WTC11 (cell line): ENCODE measurements around the gene CEP135.

Source experiments
- ATF3 ChIP-seq: sonication (generic); formaldehyde crosslinking; conservative IDR thresholded peaks from 2 replicates; pipeline ENCODE4 v1.8.1; 2022; ENCODE audit warnings: mild to moderate bottlenecking, missing genetic modification reagents
- ATF6 ChIP-seq: sonication (generic); formaldehyde crosslinking; IDR thresholded peaks from 2 replicates; pipeline ENCODE4 v1.8.1; 2023; ENCODE audit warnings: mild to moderate bottlenecking, missing genetic modification reagents
- CBFB ChIP-seq: sonication (generic); formaldehyde crosslinking; IDR thresholded peaks from 2 replicates; pipeline ENCODE4 v1.8.1; 2022; ENCODE audit warnings: mild to moderate bottlenecking, low read depth, missing genetic modification reagents
- CREM ChIP-seq: sonication (generic); formaldehyde crosslinking; IDR thresholded peaks from 2 replicates; pipeline ENCODE4 v1.8.1; 2022; ENCODE audit warnings: mild to moderate bottlenecking, missing genetic modification reagents, moderate library complexity
- CTCF ChIP-seq: fragments of 200-600 bp; IDR thresholded peaks from 2 replicates; pipeline ENCODE4 v1.8.0; 2022; ENCODE audit warnings: antibody characterized with exemption
- ESRRA ChIP-seq: sonication (generic); formaldehyde crosslinking; IDR thresholded peaks from 2 replicates; pipeline ENCODE4 v1.8.1; 2022; ENCODE audit warnings: mild to moderate bottlenecking, missing genetic modification reagents, borderline replicate concordance
- FOXP4 ChIP-seq: sonication (generic); formaldehyde crosslinking; IDR thresholded peaks from 2 replicates; pipeline ENCODE4 v1.8.0; 2022; ENCODE audit warnings: mild to moderate bottlenecking, missing genetic modification reagents
- GRHL2 ChIP-seq: fragments of 250-450 bp; sonication (Bioruptor Pico); IDR thresholded peaks from 2 replicates; pipeline ENCODE4 v1.8.0; 2022; ENCODE audit warnings: mild to moderate bottlenecking, moderate library complexity; ENCODE audit not compliant: insufficient replicate concordance, severe bottlenecking
- JUN ChIP-seq: sonication (generic); formaldehyde crosslinking; IDR thresholded peaks from 2 replicates; pipeline ENCODE4 v1.8.0; 2023; ENCODE audit warnings: mild to moderate bottlenecking, missing genetic modification reagents
- NR3C1 ChIP-seq: sonication (generic); formaldehyde crosslinking; conservative IDR thresholded peaks from 2 replicates; pipeline ENCODE4 v1.8.1; 2023; ENCODE audit warnings: low read depth, mild to moderate bottlenecking, missing genetic modification reagents
- TP53 ChIP-seq: sonication (generic); formaldehyde crosslinking; IDR thresholded peaks from 2 replicates; pipeline ENCODE4 v1.8.1; 2023; ENCODE audit warnings: mild to moderate bottlenecking, missing genetic modification reagents
- ZNF121 ChIP-seq: sonication (generic); formaldehyde crosslinking; IDR thresholded peaks from 2 replicates; pipeline ENCODE4 v1.8.0; 2023; ENCODE audit warnings: missing genetic modification reagents
- ZNF138 ChIP-seq: sonication (generic); formaldehyde crosslinking; conservative IDR thresholded peaks from 2 replicates; pipeline ENCODE4 v1.8.1; 2022; ENCODE audit warnings: mild to moderate bottlenecking, moderate library complexity, missing genetic modification reagents

GRCh38 chr4:55906323-55906722, 42.4 kb upstream of the CEP135 start:
- no peak for TF ChIP-seq CTCF
- no peak for TF ChIP-seq CREM (CRISPR knock-in tag)
- no peak for TF ChIP-seq TP53 (CRISPR knock-in tag)
- no peak for TF ChIP-seq CBFB (CRISPR knock-in tag)
- TF ChIP-seq ZNF121 (CRISPR knock-in tag), result no peak
- no peak for TF ChIP-seq GRHL2 (CRISPR knock-in tag)
- no peak for TF ChIP-seq ZNF138
- no peak for TF ChIP-seq NR3C1 (CRISPR knock-in tag)
- TF ChIP-seq FOXP4 (CRISPR knock-in tag), result no peak
- no peak for TF ChIP-seq ATF6 (CRISPR knock-in tag)
- no peak for TF ChIP-seq JUN
- no peak for TF ChIP-seq ATF3
- no peak for TF ChIP-seq ESRRA (CRISPR knock-in tag)
